GM23338 (cell line): ENCODE results near the gene STAMBP.

Experiments
- EZH2phosphoT487 ChIP-seq: fragments of 200-600 bp; sonication (generic); IDR thresholded peaks from one replicate; pipeline ENCODE4 v1.8.1; 2018; ENCODE audit warnings: antibody characterized with exemption; ENCODE audit not compliant: unreplicated experiment
- TF ChIP-seq, protein P1 (sequence below), 2 experiments: fragments of 200-600 bp in 1 of 2; sonication (generic) in 1 of 2; conservative IDR thresholded peaks; 2 replicates each; pipeline versions ENCODE4 v1.5.1 to v1.6.1; 2016 to 2017; ENCODE audit warnings: antibody characterized with exemption in 2 of 2, low read depth in 2 of 2, mild to moderate bottlenecking in 2 of 2, moderate library complexity in 1 of 2

- TF ChIP-seq, protein P1, sequence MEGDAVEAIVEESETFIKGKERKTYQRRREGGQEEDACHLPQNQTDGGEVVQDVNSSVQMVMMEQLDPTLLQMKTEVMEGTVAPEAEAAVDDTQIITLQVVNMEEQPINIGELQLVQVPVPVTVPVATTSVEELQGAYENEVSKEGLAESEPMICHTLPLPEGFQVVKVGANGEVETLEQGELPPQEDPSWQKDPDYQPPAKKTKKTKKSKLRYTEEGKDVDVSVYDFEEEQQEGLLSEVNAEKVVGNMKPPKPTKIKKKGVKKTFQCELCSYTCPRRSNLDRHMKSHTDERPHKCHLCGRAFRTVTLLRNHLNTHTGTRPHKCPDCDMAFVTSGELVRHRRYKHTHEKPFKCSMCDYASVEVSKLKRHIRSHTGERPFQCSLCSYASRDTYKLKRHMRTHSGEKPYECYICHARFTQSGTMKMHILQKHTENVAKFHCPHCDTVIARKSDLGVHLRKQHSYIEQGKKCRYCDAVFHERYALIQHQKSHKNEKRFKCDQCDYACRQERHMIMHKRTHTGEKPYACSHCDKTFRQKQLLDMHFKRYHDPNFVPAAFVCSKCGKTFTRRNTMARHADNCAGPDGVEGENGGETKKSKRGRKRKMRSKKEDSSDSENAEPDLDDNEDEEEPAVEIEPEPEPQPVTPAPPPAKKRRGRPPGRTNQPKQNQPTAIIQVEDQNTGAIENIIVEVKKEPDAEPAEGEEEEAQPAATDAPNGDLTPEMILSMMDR (conservative IDR thresholded peaks at IDR 0.05; ENCODE audit: low read depth in 2 of 2): no peak
- no peak for TF ChIP-seq EZH2phosphoT487
These were observed 62.6 kb downstream of the STAMBP start for GRCh38 chr2:73891276-73891901.
